DND-41 (cell line): ENCODE results near the gene HYI.

Source experiments
- CTCF ChIP-seq: IDR thresholded peaks from 2 replicates; pipeline ENCODE4 v1.5.1; 2012; ENCODE audit warnings: borderline replicate concordance, low read length, moderate library complexity, mild to moderate bottlenecking; ENCODE audit not compliant: poor library complexity, severe bottlenecking; ENCODE audit errors: extremely low read depth
- EZH2 ChIP-seq: IDR thresholded peaks from 3 replicates; pipeline ENCODE4 v1.6.1; 2012; ENCODE audit warnings: borderline replicate concordance, low read depth, mild to moderate bottlenecking, moderate library complexity, low read length, inconsistent platforms; ENCODE audit not compliant: severe bottlenecking

- no peak for TF ChIP-seq CTCF
- TF ChIP-seq EZH2 = no peak
Observed at GRCh38 chr1:43444151-43444828, 9.4 kb downstream of the HYI start.
